Measurements from ENCODE around the gene ZNF526.

Gene ZNF526

GRCh38 chr19:42235181-42235580 lies 15.1 kb downstream of the ZNF526 start:
- ATAC-seq: no peak
- TF ChIP-seq PPARA (CRISPR knock-in tag; IDR thresholded peaks at IDR 0.05; ENCODE audit: borderline replicate concordance) (no peak), ARNTL (CRISPR knock-in tag; IDR thresholded peaks at IDR 0.05; ENCODE audit: borderline replicate concordance, low read depth) (no peak), ZNF8 (CRISPR knock-in tag; IDR thresholded peaks at IDR 0.05) (no peak), CREB5 (CRISPR knock-in tag; IDR thresholded peaks at IDR 0.05; ENCODE audit: low read depth) (no peak), ZFP30 (CRISPR knock-in tag; IDR thresholded peaks at IDR 0.05) (no peak), CSDC2 (CRISPR knock-in tag; IDR thresholded peaks at IDR 0.05) (no peak), BACH2 (CRISPR knock-in tag; IDR thresholded peaks at IDR 0.05; ENCODE audit: borderline replicate concordance) (no peak), PATZ1 (CRISPR knock-in tag; IDR thresholded peaks at IDR 0.05; ENCODE audit: borderline replicate concordance) (no peak), ZNF565 (CRISPR knock-in tag; conservative IDR thresholded peaks at IDR 0.05; ENCODE audit: low read depth) (no peak), ZC3H10 (CRISPR knock-in tag; IDR thresholded peaks at IDR 0.05) (no peak), GLIS3 (CRISPR knock-in tag; IDR thresholded peaks at IDR 0.05) (no peak), TSHZ2 (CRISPR knock-in tag; IDR thresholded peaks at IDR 0.05) (no peak), ZNF70 (CRISPR knock-in tag; IDR thresholded peaks at IDR 0.05) (no peak), RARB (CRISPR knock-in tag; IDR thresholded peaks at IDR 0.05) (no peak), OSR1 (CRISPR knock-in tag; IDR thresholded peaks at IDR 0.05) (no peak), CSRNP3 (CRISPR knock-in tag; IDR thresholded peaks at IDR 0.05) (no peak), SNAI2 (CRISPR knock-in tag; IDR thresholded peaks at IDR 0.05) (no peak), ZFP3 (CRISPR knock-in tag; IDR thresholded peaks at IDR 0.05) (no peak), TOX (CRISPR knock-in tag; IDR thresholded peaks at IDR 0.05; ENCODE audit: borderline replicate concordance) (no peak), POU6F1 (CRISPR knock-in tag; IDR thresholded peaks at IDR 0.05; ENCODE audit: borderline replicate concordance, low read depth) (no peak)

- no peak for ATAC-seq
- TF ChIP-seq ISL1 (CRISPR knock-in tag; IDR thresholded peaks at IDR 0.05) (no peak), POU6F1 (CRISPR knock-in tag; IDR thresholded peaks at IDR 0.05; ENCODE audit: borderline replicate concordance, low read depth) (no peak), TCF4 (CRISPR knock-in tag; IDR thresholded peaks at IDR 0.05; ENCODE audit: borderline replicate concordance) (no peak), ARNTL (CRISPR knock-in tag; IDR thresholded peaks at IDR 0.05; ENCODE audit: borderline replicate concordance, low read depth) (no peak), SNAI2 (CRISPR knock-in tag; IDR thresholded peaks at IDR 0.05) (no peak), ZNF8 (CRISPR knock-in tag; IDR thresholded peaks at IDR 0.05) (no peak), GLIS3 (CRISPR knock-in tag; IDR thresholded peaks at IDR 0.05) (no peak), RARB (CRISPR knock-in tag; IDR thresholded peaks at IDR 0.05) (no peak), ZFP30 (CRISPR knock-in tag; IDR thresholded peaks at IDR 0.05) (no peak), CSRNP3 (CRISPR knock-in tag; IDR thresholded peaks at IDR 0.05) (no peak), TSHZ2 (CRISPR knock-in tag; IDR thresholded peaks at IDR 0.05) (no peak), ZFP3 (CRISPR knock-in tag; IDR thresholded peaks at IDR 0.05) (no peak)
Observed at GRCh38 chr19:42239544-42240220, 19.6 kb downstream of the ZNF526 start.

All from SK-N-SH treated with all-trans-retinoic acid at 6 μM for 48 hours (cell line).